ENCODE measurements around the gene PGM3.

DNA sequence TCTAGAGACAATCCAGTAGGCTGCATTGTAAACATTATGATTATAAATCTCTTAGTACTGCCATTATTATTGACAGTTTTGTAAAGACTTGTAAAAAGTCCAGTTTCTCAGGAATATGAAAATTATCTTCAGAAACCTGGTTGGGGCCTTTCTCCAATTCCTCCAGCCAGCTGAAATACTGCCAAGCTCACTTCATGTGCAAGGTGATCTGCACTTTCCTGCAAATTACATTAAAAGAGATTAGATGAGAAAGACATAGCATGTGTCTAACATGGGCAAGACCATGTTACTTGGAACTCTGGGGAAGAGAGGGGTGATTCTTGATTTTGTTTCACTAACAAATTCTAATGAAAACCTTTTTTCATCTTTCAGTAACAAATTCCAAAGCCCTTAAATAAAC is 24.0 kb downstream of the PGM3 start:
- TF ChIP-seq GLIS3 (CRISPR knock-in tag; IDR thresholded peaks at IDR 0.05) (no peak), ZFP3 (CRISPR knock-in tag; IDR thresholded peaks at IDR 0.05) (no peak), ZNF565 (CRISPR knock-in tag; conservative IDR thresholded peaks at IDR 0.05; ENCODE audit: low read depth) (no peak), ZC3H10 (CRISPR knock-in tag; IDR thresholded peaks at IDR 0.05) (no peak), ARNTL (CRISPR knock-in tag; IDR thresholded peaks at IDR 0.05; ENCODE audit: borderline replicate concordance, low read depth) (no peak), SNAI2 (CRISPR knock-in tag; IDR thresholded peaks at IDR 0.05) (no peak)
- TF ChIP-seq, protein P1, sequence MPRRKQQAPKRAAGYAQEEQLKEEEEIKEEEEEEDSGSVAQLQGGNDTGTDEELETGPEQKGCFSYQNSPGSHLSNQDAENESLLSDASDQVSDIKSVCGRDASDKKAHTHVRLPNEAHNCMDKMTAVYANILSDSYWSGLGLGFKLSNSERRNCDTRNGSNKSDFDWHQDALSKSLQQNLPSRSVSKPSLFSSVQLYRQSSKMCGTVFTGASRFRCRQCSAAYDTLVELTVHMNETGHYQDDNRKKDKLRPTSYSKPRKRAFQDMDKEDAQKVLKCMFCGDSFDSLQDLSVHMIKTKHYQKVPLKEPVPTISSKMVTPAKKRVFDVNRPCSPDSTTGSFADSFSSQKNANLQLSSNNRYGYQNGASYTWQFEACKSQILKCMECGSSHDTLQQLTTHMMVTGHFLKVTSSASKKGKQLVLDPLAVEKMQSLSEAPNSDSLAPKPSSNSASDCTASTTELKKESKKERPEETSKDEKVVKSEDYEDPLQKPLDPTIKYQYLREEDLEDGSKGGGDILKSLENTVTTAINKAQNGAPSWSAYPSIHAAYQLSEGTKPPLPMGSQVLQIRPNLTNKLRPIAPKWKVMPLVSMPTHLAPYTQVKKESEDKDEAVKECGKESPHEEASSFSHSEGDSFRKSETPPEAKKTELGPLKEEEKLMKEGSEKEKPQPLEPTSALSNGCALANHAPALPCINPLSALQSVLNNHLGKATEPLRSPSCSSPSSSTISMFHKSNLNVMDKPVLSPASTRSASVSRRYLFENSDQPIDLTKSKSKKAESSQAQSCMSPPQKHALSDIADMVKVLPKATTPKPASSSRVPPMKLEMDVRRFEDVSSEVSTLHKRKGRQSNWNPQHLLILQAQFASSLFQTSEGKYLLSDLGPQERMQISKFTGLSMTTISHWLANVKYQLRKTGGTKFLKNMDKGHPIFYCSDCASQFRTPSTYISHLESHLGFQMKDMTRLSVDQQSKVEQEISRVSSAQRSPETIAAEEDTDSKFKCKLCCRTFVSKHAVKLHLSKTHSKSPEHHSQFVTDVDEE (CRISPR knock-in tag; IDR thresholded peaks at IDR 0.05), result no peak
- TF ChIP-seq, protein P2, sequence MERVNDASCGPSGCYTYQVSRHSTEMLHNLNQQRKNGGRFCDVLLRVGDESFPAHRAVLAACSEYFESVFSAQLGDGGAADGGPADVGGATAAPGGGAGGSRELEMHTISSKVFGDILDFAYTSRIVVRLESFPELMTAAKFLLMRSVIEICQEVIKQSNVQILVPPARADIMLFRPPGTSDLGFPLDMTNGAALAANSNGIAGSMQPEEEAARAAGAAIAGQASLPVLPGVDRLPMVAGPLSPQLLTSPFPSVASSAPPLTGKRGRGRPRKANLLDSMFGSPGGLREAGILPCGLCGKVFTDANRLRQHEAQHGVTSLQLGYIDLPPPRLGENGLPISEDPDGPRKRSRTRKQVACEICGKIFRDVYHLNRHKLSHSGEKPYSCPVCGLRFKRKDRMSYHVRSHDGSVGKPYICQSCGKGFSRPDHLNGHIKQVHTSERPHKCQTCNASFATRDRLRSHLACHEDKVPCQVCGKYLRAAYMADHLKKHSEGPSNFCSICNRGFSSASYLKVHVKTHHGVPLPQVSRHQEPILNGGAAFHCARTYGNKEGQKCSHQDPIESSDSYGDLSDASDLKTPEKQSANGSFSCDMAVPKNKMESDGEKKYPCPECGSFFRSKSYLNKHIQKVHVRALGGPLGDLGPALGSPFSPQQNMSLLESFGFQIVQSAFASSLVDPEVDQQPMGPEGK (CRISPR knock-in tag; IDR thresholded peaks at IDR 0.05; ENCODE audit: borderline replicate concordance), result no peak
- TF ChIP-seq, protein P3, sequence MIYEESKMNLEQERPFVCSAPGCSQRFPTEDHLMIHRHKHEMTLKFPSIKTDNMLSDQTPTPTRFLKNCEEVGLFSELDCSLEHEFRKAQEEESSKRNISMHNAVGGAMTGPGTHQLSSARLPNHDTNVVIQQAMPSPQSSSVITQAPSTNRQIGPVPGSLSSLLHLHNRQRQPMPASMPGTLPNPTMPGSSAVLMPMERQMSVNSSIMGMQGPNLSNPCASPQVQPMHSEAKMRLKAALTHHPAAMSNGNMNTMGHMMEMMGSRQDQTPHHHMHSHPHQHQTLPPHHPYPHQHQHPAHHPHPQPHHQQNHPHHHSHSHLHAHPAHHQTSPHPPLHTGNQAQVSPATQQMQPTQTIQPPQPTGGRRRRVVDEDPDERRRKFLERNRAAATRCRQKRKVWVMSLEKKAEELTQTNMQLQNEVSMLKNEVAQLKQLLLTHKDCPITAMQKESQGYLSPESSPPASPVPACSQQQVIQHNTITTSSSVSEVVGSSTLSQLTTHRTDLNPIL (CRISPR knock-in tag; IDR thresholded peaks at IDR 0.05; ENCODE audit: low read depth), result no peak
